HG02610 (cell line): ENCODE data around the gene PDXDC1.
"Not testable (repeated sequence)": the region's sequence is repeated elsewhere in the genome, so short reads cannot be mapped to it uniquely, and the experiment has no call there.

ENCODE experiments used
- ATAC-seq: cut with Tn5 transposase; IDR thresholded peaks from one replicate; pipeline ENCODE4 v1.9.1; 2021; ENCODE audit warnings: mild to moderate bottlenecking, moderate library complexity; ENCODE audit not compliant: unreplicated experiment

The PDXDC1 gene

DNA sequence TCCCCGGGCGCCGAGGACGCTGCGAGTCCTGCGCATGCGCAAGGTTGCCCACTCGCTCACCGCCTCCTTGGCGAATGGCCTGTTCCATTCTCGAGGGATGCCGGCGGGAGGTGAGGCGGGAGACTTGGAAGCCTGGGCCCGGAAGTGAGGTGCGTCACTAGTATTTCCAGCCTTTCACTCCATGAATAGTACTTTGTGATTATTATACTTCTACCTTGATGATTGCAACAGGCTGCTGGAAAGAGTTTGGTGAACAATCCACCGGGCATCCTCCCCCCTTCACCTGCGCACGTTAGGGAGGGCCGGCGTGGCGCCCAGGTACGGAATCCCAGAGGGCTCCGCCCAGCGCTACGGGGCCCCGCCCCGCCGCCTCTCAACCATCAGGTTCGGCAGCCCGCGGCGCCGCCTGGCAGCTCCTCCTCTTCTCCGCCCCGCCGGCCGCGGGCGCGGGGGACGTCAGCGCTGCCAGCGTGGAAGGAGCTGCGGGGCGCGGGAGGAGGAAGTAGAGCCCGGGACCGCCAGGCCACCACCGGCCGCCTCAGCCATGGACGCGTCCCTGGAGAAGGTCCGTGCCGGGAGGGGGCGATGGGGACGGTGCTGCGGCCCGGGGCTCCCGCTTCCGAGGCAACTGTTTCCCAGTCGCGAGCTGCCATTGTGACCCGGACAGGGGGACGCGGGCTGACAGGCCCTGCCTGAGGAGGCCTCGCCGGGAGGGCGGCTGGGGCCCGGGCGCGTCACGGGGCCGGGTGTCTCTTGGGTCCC is at the start of gene PDXDC1:
PDXDC1 (plus strand) TSS at position 371 of the 762 bp plus-strand sequence; CDS start at position 545, 174 bp downstream.
- ATAC-seq = peak; percentile 90

- not testable (repeated sequence) for ATAC-seq
Observed at GRCh38 chr16:14928064-14928714, 46.6 kb upstream of the PDXDC1 start.

GRCh38 chr16:14929176-14929575 is 45.6 kb upstream of the PDXDC1 start:
- ATAC-seq = not testable (repeated sequence)

DNA sequence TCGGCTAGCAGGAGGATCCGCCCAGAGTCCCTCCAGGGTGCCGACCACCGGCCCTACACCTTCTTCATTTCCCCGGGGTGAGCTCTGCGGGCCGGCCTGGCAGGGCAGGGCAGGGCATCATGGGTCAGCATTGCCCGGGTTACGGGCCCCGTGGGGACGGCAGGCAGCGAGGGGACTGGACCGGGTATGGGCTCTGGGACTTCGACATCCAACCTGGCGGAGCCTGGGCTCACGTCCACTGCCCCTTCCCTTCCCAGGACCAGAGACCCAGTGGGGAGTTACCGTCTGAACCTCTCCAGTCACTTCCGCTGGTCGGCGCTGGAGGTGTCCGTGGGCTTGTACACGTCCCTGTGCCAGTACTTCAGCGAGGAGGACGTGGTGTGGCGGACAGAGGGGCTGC is 44.6 kb upstream of the PDXDC1 start:
- not testable (repeated sequence) for ATAC-seq

DNA sequence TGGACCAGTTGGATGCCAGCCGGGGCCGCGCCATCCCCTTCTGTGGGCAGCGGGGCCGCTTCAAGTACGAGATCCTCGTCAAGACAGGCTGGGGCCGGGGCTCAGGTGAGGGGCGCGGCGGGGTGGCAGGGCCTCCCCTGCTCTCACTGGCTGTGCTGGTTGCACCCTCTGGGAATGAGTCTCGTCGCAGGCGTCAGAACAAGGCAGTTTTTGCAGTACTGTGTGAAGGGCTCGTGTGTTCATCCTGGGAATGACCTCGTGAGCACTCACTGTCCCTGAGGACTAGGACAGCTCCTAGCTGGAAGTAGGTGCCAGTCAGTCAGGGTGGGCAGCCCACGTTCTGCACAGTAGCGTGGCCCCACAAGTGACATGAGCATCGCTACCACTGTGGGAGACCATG is 43.9 kb upstream of the PDXDC1 start:
- not testable (repeated sequence) for ATAC-seq

GRCh38 chr16:14932581-14933375 is 42.0 kb upstream of the PDXDC1 start:
- ATAC-seq = not testable (repeated sequence)

DNA sequence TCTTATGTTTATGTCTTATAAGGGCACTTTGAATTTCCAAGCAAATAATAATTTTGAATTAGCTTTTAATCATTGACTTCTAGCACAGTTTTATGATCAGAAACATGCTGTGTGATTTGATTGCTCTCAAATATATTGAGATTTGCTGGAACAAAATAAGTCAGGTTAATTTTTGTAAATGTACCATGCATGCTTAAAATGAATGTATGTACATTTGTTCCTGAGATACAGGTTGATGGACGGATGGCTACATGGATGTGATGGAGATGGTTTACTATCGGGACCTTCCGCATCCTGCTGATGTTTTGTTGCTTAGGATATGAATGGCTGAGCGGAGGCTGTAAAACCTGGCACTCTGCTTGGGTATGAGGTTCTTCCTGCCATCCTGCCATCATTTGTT is 37.7 kb upstream of the PDXDC1 start, which contains the start of gene NPIPA1:
NPIPA1 (plus strand) TSS at position 301 of the 400 bp plus-strand sequence; CDS start at position 301, 0 bp downstream.
- not testable (repeated sequence) for ATAC-seq

GRCh38 chr16:14937994-14938393 is 36.8 kb upstream of the PDXDC1 start:
- ATAC-seq = not testable (repeated sequence)

DNA sequence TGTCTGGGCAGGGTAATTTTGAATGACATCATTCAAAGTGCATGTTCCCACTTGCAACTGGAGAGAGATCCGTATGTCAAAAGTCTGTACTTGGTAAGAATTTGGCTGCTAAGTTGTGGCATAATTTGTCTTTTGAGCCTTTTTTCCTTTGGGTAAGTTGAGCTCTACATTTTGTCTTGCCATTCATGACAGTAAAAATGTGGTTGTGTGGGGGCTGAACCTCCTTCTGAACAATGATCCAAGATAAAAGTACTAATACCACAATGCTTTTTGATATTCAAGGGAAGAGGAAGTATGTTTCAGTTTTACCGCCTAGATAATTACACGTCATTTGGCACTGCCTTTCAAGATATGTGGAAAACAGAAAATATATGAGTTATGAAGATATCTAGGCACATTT is 32.1 kb upstream of the PDXDC1 start:
- ATAC-seq = not testable (repeated sequence)

DNA sequence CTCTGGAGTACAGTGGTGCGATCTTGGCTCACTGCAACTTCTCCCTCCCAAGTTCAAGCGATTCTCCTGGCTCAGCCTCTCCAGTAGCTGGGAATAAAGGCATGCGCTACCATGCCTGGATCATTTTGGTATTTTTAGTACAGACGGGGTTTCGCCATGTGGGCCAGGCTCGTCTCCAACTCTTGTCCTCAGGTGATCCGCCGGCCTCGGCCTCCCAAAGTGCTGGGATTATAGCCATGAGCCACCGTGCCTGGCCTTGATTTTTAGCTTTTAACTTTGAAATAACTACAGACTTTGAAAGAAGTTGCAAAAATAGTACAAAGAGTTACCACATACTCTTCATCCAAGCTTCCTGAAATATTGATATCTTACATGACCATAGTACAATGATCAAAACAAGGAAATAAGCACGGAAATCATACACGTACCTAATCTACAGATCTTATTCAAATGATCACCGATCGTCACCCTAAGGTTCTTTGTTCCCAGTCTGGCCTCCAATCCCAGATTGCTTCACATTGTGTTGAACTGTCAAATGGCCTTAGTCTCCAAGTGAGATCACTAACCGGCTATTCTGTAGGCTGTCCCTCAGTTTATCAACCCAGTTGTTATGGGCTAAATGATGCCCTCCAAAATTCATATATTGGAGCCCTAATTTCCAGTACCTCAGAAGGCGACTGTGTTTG is 19.1 kb upstream of the PDXDC1 start:
- ATAC-seq = no peak

DNA sequence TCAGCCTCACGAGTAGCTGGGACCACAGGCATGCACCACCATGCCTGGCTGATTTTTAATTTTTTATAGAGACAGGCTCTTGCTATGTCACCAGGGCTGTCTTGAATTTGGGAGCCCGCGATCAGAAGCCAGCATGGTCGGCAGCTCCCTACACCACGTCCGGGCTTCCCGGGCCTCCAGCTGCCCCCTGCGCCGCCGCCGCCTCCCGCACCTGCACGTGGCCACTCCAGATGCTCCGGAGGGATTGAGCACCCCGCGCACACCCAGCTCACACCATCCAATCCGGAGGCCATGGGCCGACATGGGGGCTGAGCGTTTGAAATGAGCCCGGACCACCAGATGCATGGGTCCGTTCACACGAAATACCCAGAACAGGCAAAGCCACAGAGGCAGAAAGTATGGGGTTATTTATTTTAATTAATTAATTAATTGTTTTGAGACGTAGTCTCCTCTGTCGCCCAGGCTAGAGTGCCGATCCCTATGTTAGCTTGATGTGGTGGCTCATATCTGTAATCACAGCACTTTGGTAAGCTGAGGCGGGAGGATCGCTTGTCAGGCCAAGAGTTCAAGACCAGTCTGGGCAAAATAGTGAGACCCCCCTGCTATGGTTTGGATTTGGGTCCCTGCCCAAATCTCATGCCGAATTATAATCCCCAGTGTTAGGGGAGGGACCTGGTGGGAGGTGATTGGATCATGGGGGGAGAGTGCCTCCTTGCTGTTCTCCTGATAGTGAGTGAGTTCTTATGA is 17.1 kb upstream of the PDXDC1 start:
- no peak for ATAC-seq

DNA sequence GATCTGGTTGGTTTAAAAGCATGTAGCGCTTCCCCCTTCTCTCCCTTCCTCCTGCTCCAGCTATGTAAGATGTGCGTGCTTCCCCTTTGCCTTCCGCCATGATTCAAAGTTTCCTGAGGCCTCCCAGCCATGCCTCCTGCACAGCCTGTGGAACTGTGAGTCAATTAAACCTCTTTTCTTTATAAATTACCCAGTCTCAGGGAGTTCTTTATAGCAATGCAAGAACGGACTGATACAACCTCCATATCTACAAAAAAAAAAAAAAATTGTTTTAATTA is 16.6 kb upstream of the PDXDC1 start:
- ATAC-seq = no peak

- no peak for ATAC-seq
Observed at GRCh38 chr16:14958970-14959369, 15.9 kb upstream of the PDXDC1 start.

DNA sequence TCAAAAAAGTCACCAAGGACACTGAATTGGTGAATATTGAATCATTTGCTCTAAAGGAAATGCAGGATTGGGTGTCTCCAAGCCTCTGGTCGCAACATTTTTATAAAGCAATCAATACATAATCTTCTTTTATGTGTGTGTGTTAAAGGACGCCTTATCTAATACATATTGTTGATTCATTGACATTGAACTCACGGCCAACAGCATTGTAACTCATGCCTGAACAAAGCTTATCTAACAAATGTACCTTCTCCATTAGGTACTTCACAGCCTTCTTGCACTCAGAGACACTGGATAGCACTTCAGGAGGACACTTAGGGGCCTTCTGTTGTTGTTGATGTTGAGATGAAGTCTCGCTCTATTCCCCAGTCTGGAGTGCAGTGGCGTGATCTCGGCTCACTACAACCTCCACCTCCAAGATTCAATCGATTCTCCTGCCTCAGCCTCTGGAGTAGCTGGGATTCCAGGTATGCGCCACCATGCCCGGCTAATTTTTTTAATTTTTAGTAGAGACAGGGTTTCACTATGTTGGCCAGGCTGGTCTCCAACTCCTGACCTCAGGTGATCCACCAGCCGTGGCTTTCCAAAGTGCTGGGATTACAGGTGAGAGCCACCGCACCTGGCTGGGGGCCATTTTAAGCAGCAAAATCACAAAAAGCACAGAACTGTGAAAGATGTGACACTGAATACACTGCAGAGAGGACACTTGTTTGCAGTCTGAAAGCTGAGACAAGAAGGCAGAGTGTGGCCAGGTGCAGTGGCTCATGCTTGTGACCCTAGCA is 13.2 kb upstream of the PDXDC1 start:
- no peak for ATAC-seq

- ATAC-seq = no peak
Observed at GRCh38 chr16:14963281-14964173, 11.3 kb upstream of the PDXDC1 start.

GRCh38 chr16:14965328-14965727 is 9.5 kb upstream of the PDXDC1 start:
- ATAC-seq = no peak

DNA sequence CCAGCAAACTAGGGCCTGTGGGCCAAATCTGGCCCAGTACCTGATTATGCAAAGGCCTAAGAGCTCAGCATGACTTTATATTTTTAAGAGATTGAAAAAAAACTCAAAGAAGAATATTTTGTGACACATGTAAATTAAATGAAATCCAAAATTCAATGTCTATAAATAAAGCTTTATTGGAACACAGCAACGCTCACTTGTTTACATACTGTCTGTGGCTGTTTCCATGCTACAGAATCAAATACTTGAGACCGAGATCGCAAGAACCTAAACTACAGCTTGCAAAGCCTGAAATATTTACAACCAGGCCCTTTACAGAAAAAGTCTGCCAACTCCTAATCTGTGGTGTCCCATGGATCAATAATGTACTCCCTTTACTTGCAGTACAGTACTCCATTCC is 5.0 kb upstream of the PDXDC1 start:
- not testable (repeated sequence) for ATAC-seq

GRCh38 chr16:14971621-14972228 is 3.1 kb upstream of the PDXDC1 start:
- ATAC-seq = not testable (repeated sequence)
